Measurements from ENCODE around the gene GMDS. TPM values are rescaled to one million over a fixed set of nuclear protein-coding genes. Genes with fewer than 3 reads are reported as not detected.

GMDS gene
- total RNA-seq, 2 experiments from 2014 or later = 13.9 to 16.4 TPM

- no peaks in the 10 kb centered on the region for H3K9me3 Mint-ChIP-seq
- H3K4me1 Mint-ChIP-seq (ENCODE audit: low read depth) = no peaks in the 10 kb centered on the region
- H3K4me3 Mint-ChIP-seq = no peak overlapping the region
- no peaks in the 10 kb centered on the region for H3K36me3 Mint-ChIP-seq (ENCODE audit: low read depth)
- POLR2A ChIA-PET = no interaction called here
- CTCF ChIA-PET = no interaction called here
- Histone ChIP-seq H3K4me3 (ENCODE audit: low read length) (no peak overlapping the region), H3K27me3 (ENCODE audit: control insufficient read depth in 1 of 2, insufficient read depth in 2 of 2, low read length in 2 of 2) (no peaks in the 10 kb centered on the region), H3K4me1 (ENCODE audit: insufficient read depth, low read length) (no peaks in the 10 kb centered on the region), H3K27ac (ENCODE audit: low read depth in 1 of 2, low read length in 2 of 2) (no peak overlapping the region), H3K36me3 (ENCODE audit: insufficient read depth, low read length) (no peaks in the 10 kb centered on the region), H3K9me3 (ENCODE audit: control insufficient read depth in 1 of 2, insufficient read depth in 1 of 2, low read length in 2 of 2) (no peaks in the 10 kb centered on the region)
- no peak for TF ChIP-seq CTCF (IDR thresholded peaks at IDR 0.05)
- DNase-seq (no peak), ATAC-seq (ENCODE audit: poor library complexity) (no peak)
- H3K27ac Mint-ChIP-seq = no peak overlapping the region
- intact Hi-C loops (cut with DNase I, micrococcal nuclease) = no loop called here
- no peaks in the 10 kb centered on the region for H3K27me3 Mint-ChIP-seq
Measured at GRCh38 chr6:2204272-2204671, 41.1 kb downstream of the GMDS start.

- Mint-ChIP-seq H3K27ac (no peak overlapping the region), H3K9me3 (no peaks in the 10 kb centered on the region), H3K4me1 (ENCODE audit: low read depth) (no peaks in the 10 kb centered on the region), H3K27me3 (no peaks in the 10 kb centered on the region), H3K36me3 (ENCODE audit: low read depth) (no peaks in the 10 kb centered on the region), H3K4me3 (no peak overlapping the region)
- Histone ChIP-seq H3K36me3 (ENCODE audit: insufficient read depth, low read length) (no peaks in the 10 kb centered on the region), H3K27ac (ENCODE audit: low read depth in 1 of 2, low read length in 2 of 2) (no peak overlapping the region), H3K4me3 (ENCODE audit: low read length) (no peak overlapping the region), H3K27me3 (ENCODE audit: control insufficient read depth in 1 of 2, insufficient read depth in 2 of 2, low read length in 2 of 2) (no peaks in the 10 kb centered on the region), H3K4me1 (ENCODE audit: insufficient read depth, low read length) (no peaks in the 10 kb centered on the region), H3K9me3 (ENCODE audit: control insufficient read depth in 1 of 2, insufficient read depth in 1 of 2, low read length in 2 of 2) (no peaks in the 10 kb centered on the region)
- intact Hi-C loops (cut with DNase I, micrococcal nuclease) = no loop called here
- CTCF ChIA-PET = no interaction called here
- POLR2A ChIA-PET = no interaction called here
- no peak for TF ChIP-seq CTCF (IDR thresholded peaks at IDR 0.05)
- DNase-seq = no peak
- ATAC-seq (ENCODE audit: poor library complexity) = no peak
Measured at GRCh38 chr6:2203264-2203663, 42.1 kb downstream of the GMDS start.

- Histone ChIP-seq H3K4me1 (ENCODE audit: insufficient read depth, low read length) (no peaks in the 10 kb centered on the region), H3K4me3 (ENCODE audit: low read length) (no peak overlapping the region), H3K36me3 (ENCODE audit: insufficient read depth, low read length) (no peaks in the 10 kb centered on the region), H3K27ac (ENCODE audit: low read depth in 1 of 2, low read length in 2 of 2) (no peak overlapping the region), H3K27me3 (ENCODE audit: control insufficient read depth in 1 of 2, insufficient read depth in 2 of 2, low read length in 2 of 2) (no peaks in the 10 kb centered on the region), H3K9me3 (ENCODE audit: control insufficient read depth in 1 of 2, insufficient read depth in 1 of 2, low read length in 2 of 2) (no peaks in the 10 kb centered on the region)
- no peak overlapping the region for H3K4me3 Mint-ChIP-seq
- ChIA-PET POLR2A (no interaction called here), CTCF (no interaction called here)
- DNase-seq (no peak), ATAC-seq (ENCODE audit: poor library complexity) (no peak)
- peaks cover 4% of the 10 kb centered on the region for H3K4me1 Mint-ChIP-seq (ENCODE audit: low read depth)
- H3K27me3 Mint-ChIP-seq = no peaks in the 10 kb centered on the region
- no peak for TF ChIP-seq CTCF (IDR thresholded peaks at IDR 0.05)
- no peaks in the 10 kb centered on the region for H3K36me3 Mint-ChIP-seq (ENCODE audit: low read depth)
- intact Hi-C loops (cut with DNase I, micrococcal nuclease) = loop anchor here (2.0 to 10.0 kb wide), 6 partner anchors 93 to 676 kb away; no protein-coding TSS in a partner anchor
- no peaks in the 10 kb centered on the region for H3K9me3 Mint-ChIP-seq
- H3K27ac Mint-ChIP-seq = no peak overlapping the region
Measured at GRCh38 chr6:2197984-2198383, 47.4 kb downstream of the GMDS start.

Data from CD4-positive, alpha-beta T cell (primary cell).